HG03432 (cell line): ENCODE measurements around the gene GPC5.
A peak's percentile ranks its signal among the peaks of the same experiment; 100 is the strongest.

Experiments
- ATAC-seq: cut with Tn5 transposase; IDR thresholded peaks from one replicate; pipeline ENCODE4 v1.9.1; 2021; ENCODE audit warnings: mild to moderate bottlenecking, moderate library complexity; ENCODE audit not compliant: unreplicated experiment

Gene GPC5

GRCh38 chr13:91702411-91702810 lies 304.0 kb downstream of the GPC5 start:
- ATAC-seq, result no peak

- no peak for ATAC-seq
Observed at GRCh38 chr13:91704398-91704797, 306.0 kb downstream of the GPC5 start.

GRCh38 chr13:91708558-91708957 lies 310.1 kb downstream of the GPC5 start:
- ATAC-seq, result no peak

DNA sequence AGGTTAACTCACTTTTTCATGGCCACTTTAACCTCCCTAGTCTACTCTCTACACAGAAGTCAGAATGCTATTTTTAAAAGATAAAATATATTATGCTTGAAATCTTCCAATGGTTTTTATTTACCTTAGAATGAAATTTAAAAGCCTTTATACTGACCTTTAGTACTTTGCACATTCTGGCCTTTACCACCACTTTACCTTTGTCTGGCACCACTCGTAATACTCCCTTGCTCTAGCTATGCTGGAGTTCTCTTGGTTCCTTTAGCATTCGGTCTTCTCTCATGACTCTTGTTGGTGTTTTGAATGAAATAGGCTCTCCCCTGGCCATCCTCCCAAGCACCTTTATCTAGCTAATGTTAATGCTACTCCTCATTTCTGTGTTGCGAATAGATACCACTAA lies 310.8 kb downstream of the GPC5 start:
- ATAC-seq, result no peak

DNA sequence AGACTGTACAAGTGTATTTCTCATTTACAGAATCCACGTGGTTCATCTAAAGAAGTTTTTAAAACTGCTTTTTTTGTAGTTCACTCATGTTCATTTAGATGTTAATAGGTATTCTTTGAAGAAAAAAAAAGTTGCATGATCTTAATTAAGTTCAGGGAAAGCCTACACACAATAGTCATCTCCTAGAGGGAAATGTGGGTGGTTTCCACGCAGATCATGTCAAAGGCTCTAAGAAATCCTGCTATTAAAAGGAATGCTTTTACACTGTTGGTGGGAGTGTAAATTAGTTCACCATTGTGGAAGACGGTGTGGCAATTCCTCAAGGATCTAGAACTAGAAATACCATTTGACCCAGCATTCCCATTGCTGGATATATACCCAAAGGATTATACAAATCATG lies 312.3 kb downstream of the GPC5 start:
- ATAC-seq, result no peak

GRCh38 chr13:91714855-91715254 lies 316.4 kb downstream of the GPC5 start:
- ATAC-seq, result no peak

- ATAC-seq, result no peak
Observed at GRCh38 chr13:91716436-91717065, 318.1 kb downstream of the GPC5 start.

- ATAC-seq, result peak; percentile 46
Observed at GRCh38 chr13:91719033-91719432, 320.6 kb downstream of the GPC5 start.

DNA sequence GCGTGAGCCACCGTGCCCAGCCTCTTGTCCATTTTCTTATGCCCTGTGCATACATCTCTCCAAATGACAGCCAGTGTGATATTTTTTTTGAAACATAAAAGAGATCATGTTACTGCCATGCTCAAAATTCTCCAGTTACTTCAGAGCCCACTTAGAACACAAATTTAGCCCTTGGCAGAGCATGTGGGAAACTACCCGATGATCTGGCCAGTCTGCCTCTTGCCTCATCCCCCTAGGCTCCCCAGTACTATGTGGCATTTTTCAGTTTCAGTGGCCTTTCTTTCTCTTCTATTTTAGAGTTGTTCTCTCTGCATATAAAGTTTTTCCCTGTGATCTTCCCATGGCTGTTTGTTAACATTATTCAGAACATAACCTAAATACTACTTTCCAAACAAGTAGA lies 323.0 kb downstream of the GPC5 start:
- ATAC-seq, result no peak

DNA sequence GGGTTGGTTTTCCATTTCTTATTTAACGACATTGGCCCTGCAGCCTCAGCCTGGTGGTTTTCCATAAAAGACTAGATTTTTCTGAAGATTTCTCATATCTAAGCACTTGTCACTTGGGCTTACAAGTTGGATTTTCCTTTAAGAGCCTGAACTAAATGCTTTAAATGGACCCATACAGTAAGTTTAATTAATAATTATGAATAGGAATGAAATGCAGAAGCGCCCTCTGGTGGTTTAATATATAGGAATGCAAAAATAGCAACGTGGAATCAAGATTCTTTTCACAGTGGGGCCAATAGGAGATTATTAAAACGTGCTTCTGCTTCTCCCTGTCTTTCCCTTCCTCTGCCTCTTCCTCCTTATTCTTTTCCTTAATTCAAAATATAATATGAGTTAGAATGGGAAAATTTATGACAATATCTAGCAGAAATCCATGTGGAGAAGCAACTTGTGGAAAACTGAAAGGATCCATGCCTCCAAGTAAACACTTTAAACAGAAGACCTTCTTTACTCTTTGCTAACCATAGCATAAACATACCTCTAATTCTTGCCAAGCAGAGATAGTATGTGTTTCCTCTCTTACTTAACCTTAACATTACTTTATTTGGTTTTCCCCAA lies 324.0 kb downstream of the GPC5 start:
- no peak for ATAC-seq

- ATAC-seq, result no peak
Observed at GRCh38 chr13:91724591-91724990, 326.2 kb downstream of the GPC5 start.

DNA sequence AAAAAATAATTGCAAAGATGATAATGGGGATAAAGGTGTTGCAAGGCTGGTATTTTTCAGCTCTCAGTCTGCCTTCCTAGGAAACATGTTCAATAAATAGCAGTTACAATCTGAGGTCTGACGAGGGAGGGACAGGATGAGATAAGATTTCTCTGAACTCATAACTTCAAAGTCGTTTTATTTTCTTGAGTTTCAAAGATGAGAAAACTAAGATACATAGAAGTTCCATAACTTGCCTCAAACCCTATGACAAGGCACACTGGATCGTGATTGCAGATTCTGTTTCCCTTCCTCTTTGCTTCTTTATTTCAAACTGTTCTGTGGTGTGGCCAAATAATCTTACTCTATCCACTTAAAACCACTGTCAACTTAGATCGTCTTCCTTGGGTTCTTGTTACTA lies 327.2 kb downstream of the GPC5 start:
- no peak for ATAC-seq

GRCh38 chr13:91726671-91727070 lies 328.2 kb downstream of the GPC5 start:
- ATAC-seq, result no peak

- no peak for ATAC-seq
Observed at GRCh38 chr13:91729859-91730258, 331.4 kb downstream of the GPC5 start.

GRCh38 chr13:91739751-91740150 lies 341.3 kb downstream of the GPC5 start:
- ATAC-seq, result no peak

- no peak for ATAC-seq
Observed at GRCh38 chr13:91740756-91741155, 342.3 kb downstream of the GPC5 start.

GRCh38 chr13:91741925-91742324 lies 343.5 kb downstream of the GPC5 start:
- no peak for ATAC-seq

GRCh38 chr13:91744284-91744683 lies 345.9 kb downstream of the GPC5 start:
- no peak for ATAC-seq

- no peak for ATAC-seq
Observed at GRCh38 chr13:91745967-91746366, 347.5 kb downstream of the GPC5 start.

DNA sequence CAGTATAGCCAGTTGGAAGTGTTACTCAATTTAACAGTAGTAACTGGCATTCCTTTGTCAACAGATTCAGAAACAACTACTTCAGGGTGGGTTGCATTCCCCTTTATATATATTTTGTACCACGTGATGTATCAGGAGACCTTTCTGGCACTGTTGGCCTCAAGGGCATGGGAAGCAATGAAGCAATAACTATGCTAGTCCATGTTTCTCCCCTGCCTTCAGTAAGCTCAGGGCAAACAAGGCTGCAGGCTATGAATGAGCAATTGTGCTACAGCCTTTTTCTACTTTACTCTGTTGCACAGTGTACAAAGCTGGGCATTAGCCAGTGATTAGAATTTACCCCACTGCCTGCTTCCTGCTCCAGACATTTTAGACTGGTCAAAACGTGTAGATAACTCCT lies 348.8 kb downstream of the GPC5 start:
- ATAC-seq, result no peak

DNA sequence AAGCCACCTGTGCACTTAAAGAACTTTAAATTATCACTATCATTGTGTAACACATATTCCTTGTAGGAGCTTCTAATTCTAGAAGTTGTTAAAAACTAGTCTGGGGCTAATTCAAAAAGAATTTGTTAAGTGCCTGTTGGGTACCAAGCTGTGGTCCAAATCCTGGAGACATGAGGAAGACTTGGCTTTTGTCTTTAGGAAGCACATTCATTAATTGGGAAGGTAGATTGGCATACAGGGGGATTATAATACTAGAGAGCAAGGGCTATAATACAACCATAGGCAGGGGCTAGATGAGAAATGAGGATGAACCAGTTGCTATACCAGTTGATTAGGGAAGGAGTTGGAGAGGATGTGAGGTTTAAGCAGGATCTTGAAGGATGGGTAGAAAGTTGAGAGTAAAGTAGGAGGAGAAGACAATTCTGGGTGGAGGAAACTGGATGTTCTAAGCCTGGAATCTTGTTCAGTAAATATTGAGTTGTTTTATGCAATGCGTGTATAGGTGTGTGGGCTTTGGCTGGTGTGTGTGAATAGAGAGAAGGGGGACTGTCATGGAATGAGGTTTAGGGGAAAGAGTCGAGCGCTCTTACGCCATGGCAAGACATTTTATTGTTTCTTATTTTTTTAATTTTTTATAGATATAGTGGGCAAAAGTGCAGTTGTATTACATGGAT lies 350.1 kb downstream of the GPC5 start:
- ATAC-seq, result no peak

GRCh38 chr13:91758724-91759123 lies 360.3 kb downstream of the GPC5 start:
- no peak for ATAC-seq
